HEK293 (cell line): ENCODE results near the gene ACTG2.

Source experiments
- CTCF ChIP-seq: fragments of 450-650 bp; formaldehyde crosslinking; IDR thresholded peaks from 2 replicates; pipeline ENCODE4 v1.5.1; 2016; ENCODE audit warnings: missing biosample characterization, missing genetic modification characterization
- PBX3 ChIP-seq: sonication (generic); formaldehyde crosslinking; IDR thresholded peaks from 2 replicates; pipeline ENCODE4 v1.8.1; 2022; ENCODE audit warnings: mild to moderate bottlenecking, moderate library complexity, missing genetic modification reagents
- PRDM1 ChIP-seq: fragments of 450-650 bp; formaldehyde crosslinking; IDR thresholded peaks from 2 replicates; pipeline ENCODE4; 2016; ENCODE audit warnings: missing biosample characterization, missing genetic modification characterization
- REST ChIP-seq: fragments of 450-650 bp; formaldehyde crosslinking; IDR thresholded peaks from 2 replicates; pipeline ENCODE4 v1.5.1; 2016; ENCODE audit warnings: missing biosample characterization, missing genetic modification characterization
- SETDB1 ChIP-seq: IDR thresholded peaks from one replicate; pipeline ENCODE4 v1.6.1; 2017; ENCODE audit warnings: mild to moderate bottlenecking, low read length, moderate library complexity, mixed read lengths; ENCODE audit not compliant: insufficient read length
- YY1 ChIP-seq: fragments of 450-650 bp; formaldehyde crosslinking; IDR thresholded peaks from 2 replicates; pipeline ENCODE4 v1.5.1; 2018; ENCODE audit warnings: missing biosample characterization, missing genetic modification characterization
- ZBTB17 ChIP-seq: fragments of 450-650 bp; formaldehyde crosslinking; IDR thresholded peaks from 2 replicates; pipeline ENCODE4 v1.5.1; 2016; ENCODE audit warnings: missing biosample characterization, missing genetic modification characterization
- ZNF274 ChIP-seq, 2 experiments: fragments of 200-500 bp in 1 of 2; fragments of 450-650 bp in 1 of 2; sonication (Bioruptor generic) in 1 of 2; formaldehyde crosslinking in 1 of 2; IDR thresholded peaks; 2 replicates each; pipeline versions ENCODE4 v1.5.1 to v1.6.1; 2014 to 2016; ENCODE audit warnings: borderline replicate concordance in 1 of 2, inconsistent platforms in 1 of 2, low read length in 1 of 2, missing biosample characterization in 1 of 2, missing genetic modification characterization in 1 of 2
- ZNF580 ChIP-seq: fragments of 450-650 bp; formaldehyde crosslinking; IDR thresholded peaks from 2 replicates; pipeline ENCODE4 v1.5.1; 2016; ENCODE audit warnings: missing biosample characterization, missing genetic modification characterization
- ZNF639 ChIP-seq: fragments of 450-650 bp; formaldehyde crosslinking; IDR thresholded peaks from 2 replicates; pipeline ENCODE4 v1.5.1; 2016; ENCODE audit warnings: missing biosample characterization, missing genetic modification characterization

GRCh38 chr2:73935641-73936040 is 42.8 kb downstream of the ACTG2 start:
- TF ChIP-seq PRDM1 (tag by site-specific recombination): no peak
- TF ChIP-seq ZNF639 (tag by site-specific recombination): no peak
- no peak for TF ChIP-seq ZBTB17
- TF ChIP-seq CTCF (tag by site-specific recombination): no peak
- no peak for TF ChIP-seq PBX3 (CRISPR knock-in tag)
- no peak for TF ChIP-seq ZNF274 (IDR thresholded peaks at IDR 0.05; ENCODE audit: low read length)
- no peak for TF ChIP-seq ZNF274 (tag by site-specific recombination; IDR thresholded peaks at IDR 0.05; ENCODE audit: borderline replicate concordance)
- TF ChIP-seq ZNF580 (tag by site-specific recombination): no peak
- no peak for TF ChIP-seq REST
- no peak for TF ChIP-seq YY1 (tag by site-specific recombination)
- no peak for TF ChIP-seq SETDB1
